ENCODE data around the gene CLIC4. TPM values are rescaled to one million over a fixed set of nuclear protein-coding genes. Genes with fewer than 3 reads are reported as not detected.

The CLIC4 gene
- total and polyA plus RNA-seq, 9 of the 15 experiments (the other 6 are each of a cell fraction or from before 2014, with no cell fraction given), result 16.0 to 67.5 (median 38.4) TPM

DNA sequence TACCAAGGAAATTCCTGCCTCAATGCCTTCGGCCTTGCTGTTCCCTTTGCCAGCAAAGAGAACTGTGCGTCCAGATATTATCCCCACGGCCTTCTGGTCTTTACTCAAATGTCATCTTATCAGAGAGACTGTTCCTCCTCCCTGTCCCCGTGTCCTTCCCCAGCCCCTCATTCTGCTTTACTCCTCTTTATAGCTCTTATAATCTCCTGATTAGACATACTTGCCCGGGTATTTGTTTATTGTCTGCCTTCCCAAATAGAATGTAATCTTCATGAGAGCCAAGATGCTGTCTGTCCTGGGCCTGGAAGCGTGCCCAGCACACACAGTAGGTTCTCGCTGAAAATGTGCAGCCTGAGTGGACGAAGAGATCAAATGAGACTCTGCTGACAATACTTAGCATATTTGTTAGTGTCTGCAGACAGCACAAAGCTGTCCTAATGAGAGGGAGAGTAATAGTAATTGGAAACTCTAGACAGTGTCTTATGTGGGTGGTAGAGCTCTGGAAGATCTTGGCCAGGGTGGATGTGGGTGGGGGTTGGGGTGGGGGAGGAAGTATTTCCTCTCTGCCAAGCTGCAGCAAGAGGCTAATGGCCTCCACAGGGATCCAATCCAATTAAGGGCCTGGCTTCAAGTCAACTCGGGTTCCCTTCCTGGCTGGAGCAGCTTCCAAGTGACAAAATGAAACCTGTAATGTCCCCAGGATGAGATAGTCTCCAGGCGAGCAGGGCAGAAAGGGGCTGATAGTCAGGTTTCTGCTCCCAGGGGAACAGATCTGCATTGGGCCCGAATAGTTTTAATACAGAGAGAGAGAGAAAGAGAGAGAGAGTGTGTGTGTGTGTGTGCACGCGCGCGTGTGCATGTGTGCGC lies 9.5 kb upstream of the CLIC4 start (continued):
- TF ChIP-seq, protein P1, sequence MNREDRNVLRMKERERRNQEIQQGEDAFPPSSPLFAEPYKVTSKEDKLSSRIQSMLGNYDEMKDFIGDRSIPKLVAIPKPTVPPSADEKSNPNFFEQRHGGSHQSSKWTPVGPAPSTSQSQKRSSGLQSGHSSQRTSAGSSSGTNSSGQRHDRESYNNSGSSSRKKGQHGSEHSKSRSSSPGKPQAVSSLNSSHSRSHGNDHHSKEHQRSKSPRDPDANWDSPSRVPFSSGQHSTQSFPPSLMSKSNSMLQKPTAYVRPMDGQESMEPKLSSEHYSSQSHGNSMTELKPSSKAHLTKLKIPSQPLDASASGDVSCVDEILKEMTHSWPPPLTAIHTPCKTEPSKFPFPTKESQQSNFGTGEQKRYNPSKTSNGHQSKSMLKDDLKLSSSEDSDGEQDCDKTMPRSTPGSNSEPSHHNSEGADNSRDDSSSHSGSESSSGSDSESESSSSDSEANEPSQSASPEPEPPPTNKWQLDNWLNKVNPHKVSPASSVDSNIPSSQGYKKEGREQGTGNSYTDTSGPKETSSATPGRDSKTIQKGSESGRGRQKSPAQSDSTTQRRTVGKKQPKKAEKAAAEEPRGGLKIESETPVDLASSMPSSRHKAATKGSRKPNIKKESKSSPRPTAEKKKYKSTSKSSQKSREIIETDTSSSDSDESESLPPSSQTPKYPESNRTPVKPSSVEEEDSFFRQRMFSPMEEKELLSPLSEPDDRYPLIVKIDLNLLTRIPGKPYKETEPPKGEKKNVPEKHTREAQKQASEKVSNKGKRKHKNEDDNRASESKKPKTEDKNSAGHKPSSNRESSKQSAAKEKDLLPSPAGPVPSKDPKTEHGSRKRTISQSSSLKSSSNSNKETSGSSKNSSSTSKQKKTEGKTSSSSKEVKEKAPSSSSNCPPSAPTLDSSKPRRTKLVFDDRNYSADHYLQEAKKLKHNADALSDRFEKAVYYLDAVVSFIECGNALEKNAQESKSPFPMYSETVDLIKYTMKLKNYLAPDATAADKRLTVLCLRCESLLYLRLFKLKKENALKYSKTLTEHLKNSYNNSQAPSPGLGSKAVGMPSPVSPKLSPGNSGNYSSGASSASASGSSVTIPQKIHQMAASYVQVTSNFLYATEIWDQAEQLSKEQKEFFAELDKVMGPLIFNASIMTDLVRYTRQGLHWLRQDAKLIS (CRISPR knock-in tag; IDR thresholded peaks at IDR 0.05), result peak; percentile 50; the same call in 1 of the 2 replicates
- TF ChIP-seq, protein P2, sequence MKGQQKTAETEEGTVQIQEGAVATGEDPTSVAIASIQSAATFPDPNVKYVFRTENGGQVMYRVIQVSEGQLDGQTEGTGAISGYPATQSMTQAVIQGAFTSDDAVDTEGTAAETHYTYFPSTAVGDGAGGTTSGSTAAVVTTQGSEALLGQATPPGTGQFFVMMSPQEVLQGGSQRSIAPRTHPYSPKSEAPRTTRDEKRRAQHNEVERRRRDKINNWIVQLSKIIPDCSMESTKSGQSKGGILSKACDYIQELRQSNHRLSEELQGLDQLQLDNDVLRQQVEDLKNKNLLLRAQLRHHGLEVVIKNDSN (CRISPR knock-in tag; IDR thresholded peaks at IDR 0.05), result no peak
- TF ChIP-seq NCOA6 (IDR thresholded peaks at IDR 0.05), result no peak
- TF ChIP-seq MYNN (IDR thresholded peaks at IDR 0.05), result no peak
- no peak for TF ChIP-seq MYNN (CRISPR knock-in tag; IDR thresholded peaks at IDR 0.05)
- no peak for TF ChIP-seq RFX5 (IDR thresholded peaks at IDR 0.05; ENCODE audit: low read depth, low read length)
- TF ChIP-seq ARNT (IDR thresholded peaks at IDR 0.05), result 0 out of 4 replicates have a peak, but pooled peaks of 1 of the 2 experiments have one; percentile 38
- TF ChIP-seq KDM1A (IDR thresholded peaks at IDR 0.05), result 0 out of 4 replicates have a peak, but pooled peaks of 1 of the 2 experiments have one; percentile 39
- no peak for TF ChIP-seq FOSL1 (tag; conservative IDR thresholded peaks at IDR 0.05)
- no peak for TF ChIP-seq ZNF324 (CRISPR knock-in tag; IDR thresholded peaks at IDR 0.05)
- no peak for TF ChIP-seq CBFB (CRISPR knock-in tag; IDR thresholded peaks at IDR 0.05)
- TF ChIP-seq, protein P3, sequence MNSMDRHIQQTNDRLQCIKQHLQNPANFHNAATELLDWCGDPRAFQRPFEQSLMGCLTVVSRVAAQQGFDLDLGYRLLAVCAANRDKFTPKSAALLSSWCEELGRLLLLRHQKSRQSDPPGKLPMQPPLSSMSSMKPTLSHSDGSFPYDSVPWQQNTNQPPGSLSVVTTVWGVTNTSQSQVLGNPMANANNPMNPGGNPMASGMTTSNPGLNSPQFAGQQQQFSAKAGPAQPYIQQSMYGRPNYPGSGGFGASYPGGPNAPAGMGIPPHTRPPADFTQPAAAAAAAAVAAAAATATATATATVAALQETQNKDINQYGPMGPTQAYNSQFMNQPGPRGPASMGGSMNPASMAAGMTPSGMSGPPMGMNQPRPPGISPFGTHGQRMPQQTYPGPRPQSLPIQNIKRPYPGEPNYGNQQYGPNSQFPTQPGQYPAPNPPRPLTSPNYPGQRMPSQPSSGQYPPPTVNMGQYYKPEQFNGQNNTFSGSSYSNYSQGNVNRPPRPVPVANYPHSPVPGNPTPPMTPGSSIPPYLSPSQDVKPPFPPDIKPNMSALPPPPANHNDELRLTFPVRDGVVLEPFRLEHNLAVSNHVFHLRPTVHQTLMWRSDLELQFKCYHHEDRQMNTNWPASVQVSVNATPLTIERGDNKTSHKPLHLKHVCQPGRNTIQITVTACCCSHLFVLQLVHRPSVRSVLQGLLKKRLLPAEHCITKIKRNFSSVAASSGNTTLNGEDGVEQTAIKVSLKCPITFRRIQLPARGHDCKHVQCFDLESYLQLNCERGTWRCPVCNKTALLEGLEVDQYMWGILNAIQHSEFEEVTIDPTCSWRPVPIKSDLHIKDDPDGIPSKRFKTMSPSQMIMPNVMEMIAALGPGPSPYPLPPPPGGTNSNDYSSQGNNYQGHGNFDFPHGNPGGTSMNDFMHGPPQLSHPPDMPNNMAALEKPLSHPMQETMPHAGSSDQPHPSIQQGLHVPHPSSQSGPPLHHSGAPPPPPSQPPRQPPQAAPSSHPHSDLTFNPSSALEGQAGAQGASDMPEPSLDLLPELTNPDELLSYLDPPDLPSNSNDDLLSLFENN (IDR thresholded peaks at IDR 0.05; ENCODE audit: low read depth in 2 of 2, low read length in 2 of 2), result 0 out of 4 replicates have a peak, but pooled peaks of 1 of the 2 experiments have one; percentile 22
- no peak for TF ChIP-seq ZNF764 (CRISPR knock-in tag; IDR thresholded peaks at IDR 0.05; ENCODE audit: low read depth)
- TF ChIP-seq, protein P4, sequence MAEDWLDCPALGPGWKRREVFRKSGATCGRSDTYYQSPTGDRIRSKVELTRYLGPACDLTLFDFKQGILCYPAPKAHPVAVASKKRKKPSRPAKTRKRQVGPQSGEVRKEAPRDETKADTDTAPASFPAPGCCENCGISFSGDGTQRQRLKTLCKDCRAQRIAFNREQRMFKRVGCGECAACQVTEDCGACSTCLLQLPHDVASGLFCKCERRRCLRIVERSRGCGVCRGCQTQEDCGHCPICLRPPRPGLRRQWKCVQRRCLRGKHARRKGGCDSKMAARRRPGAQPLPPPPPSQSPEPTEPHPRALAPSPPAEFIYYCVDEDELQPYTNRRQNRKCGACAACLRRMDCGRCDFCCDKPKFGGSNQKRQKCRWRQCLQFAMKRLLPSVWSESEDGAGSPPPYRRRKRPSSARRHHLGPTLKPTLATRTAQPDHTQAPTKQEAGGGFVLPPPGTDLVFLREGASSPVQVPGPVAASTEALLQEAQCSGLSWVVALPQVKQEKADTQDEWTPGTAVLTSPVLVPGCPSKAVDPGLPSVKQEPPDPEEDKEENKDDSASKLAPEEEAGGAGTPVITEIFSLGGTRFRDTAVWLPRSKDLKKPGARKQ (CRISPR knock-in tag; IDR thresholded peaks at IDR 0.05), result no peak
- TF ChIP-seq EP400 (IDR thresholded peaks at IDR 0.05), result no peak
- peak; percentile 59 for TF ChIP-seq DPF2 (IDR thresholded peaks at IDR 0.05)

Measured in K562 (cell line).